BLaER1 treated with 17β-estradiol and CSF1 and Interleukin-3, amounts not matched to agents 10 nM and 100 nM (cell line): ENCODE results near the gene PROM2.

ENCODE experiments used
- H3K27ac ChIP-seq, 11 experiments: shearing (Covaris generic); formaldehyde crosslinking; 2 replicates each; pipeline ENCODE4 v1.8.1; 2022
- H3K27me3 ChIP-seq, 11 experiments: shearing (Covaris generic); formaldehyde crosslinking; 2 replicates each; pipeline ENCODE4 v1.8.1; 2022
- H3K36me3 ChIP-seq, 11 experiments: shearing (Covaris generic); formaldehyde crosslinking; 2 replicates each; pipeline ENCODE4 v1.8.1; 2022
- H3K4me1 ChIP-seq, 10 experiments: shearing (Covaris generic); formaldehyde crosslinking; 2 replicates each; pipeline ENCODE4 v1.8.1; 2022
- H3K4me2 ChIP-seq, 11 experiments: shearing (Covaris generic); formaldehyde crosslinking; 2 replicates each; pipeline ENCODE4 v1.8.1; 2022
- H3K4me3 ChIP-seq, 10 experiments: shearing (Covaris generic); formaldehyde crosslinking; 2 replicates each; pipeline ENCODE4 v1.8.1; 2022
- H3K9ac ChIP-seq, 11 experiments: shearing (Covaris generic); formaldehyde crosslinking; 2 replicates each; pipeline ENCODE4 v1.8.1; 2022
- H3K9me3 ChIP-seq, 11 experiments: shearing (Covaris generic); formaldehyde crosslinking; replicated peaks in 1 of 11; 2 replicates each; pipeline ENCODE4 v1.8.1; 2022
- H4K20me1 ChIP-seq, 11 experiments: shearing (Covaris generic); formaldehyde crosslinking; 2 replicates each; pipeline ENCODE4 v1.8.1; 2022
- Cebpa-rat ChIP-seq, 11 experiments: shearing (Covaris generic); IDR thresholded peaks; 2 replicates each; pipeline ENCODE4 v1.8.1; 2022

The PROM2 gene

DNA sequence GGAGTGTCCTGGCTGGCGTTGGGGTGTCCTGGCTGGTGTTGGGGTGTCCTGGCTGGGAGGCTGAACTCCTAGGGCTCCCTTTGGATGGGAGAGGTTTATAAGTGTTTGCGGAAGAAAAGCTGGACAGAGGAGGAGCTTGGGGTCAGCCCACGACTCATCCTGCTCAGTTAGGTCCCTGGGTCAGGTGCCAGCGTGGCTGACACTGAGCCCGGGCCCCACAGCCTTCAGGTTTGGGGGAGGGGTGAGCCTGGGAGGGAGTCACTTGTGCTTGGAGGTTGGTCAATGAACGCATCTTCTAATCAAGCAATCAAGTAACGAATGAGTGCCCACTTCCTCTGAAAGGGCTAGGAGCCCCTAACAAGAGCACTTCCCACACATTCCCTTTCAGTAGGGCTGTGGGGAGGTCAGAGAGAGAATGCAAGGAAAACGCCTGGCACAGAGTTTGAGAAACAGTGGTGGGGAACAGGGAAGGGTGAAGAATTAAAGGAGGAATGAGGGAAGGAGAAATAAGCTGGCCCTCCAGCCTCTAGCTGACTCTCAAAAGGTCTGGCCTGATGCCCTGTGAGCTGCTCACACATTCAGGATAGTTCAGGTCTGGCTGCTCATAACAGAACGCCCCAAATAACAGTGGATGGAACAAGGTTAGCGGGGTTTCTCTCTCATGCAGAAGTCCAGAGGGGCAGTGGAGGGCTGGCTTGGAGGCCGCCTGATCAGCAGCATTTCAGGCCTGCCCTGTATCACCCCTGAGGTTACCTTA lies 23.6 kb downstream of the PROM2 start:
- Histone ChIP-seq H3K27ac (no peak overlapping the region), H3K9ac (no peak overlapping the region), H3K4me1 (peaks cover 9 to 26% (median 11%) of the 10 kb centered on the region in 10 experiments; a peak in 19 of 20 replicates), H3K36me3 (no peaks in the 10 kb centered on the region), H3K27me3 (no peaks in the 10 kb centered on the region; a peak in 1 of 22 replicates), H3K4me2 (no peak overlapping the region), H4K20me1 (peaks cover 0 to 8% (median 0%) of the 10 kb centered on the region in 11 experiments; a peak in 3 of 22 replicates), H3K9me3 (peaks cover 0 to 4% (median 0%) of the 10 kb centered on the region in 11 experiments; a peak in 2 of 22 replicates), H3K4me3 (no peak overlapping the region)
- no peak for TF ChIP-seq Cebpa-rat (IDR thresholded peaks at IDR 0.05)

DNA sequence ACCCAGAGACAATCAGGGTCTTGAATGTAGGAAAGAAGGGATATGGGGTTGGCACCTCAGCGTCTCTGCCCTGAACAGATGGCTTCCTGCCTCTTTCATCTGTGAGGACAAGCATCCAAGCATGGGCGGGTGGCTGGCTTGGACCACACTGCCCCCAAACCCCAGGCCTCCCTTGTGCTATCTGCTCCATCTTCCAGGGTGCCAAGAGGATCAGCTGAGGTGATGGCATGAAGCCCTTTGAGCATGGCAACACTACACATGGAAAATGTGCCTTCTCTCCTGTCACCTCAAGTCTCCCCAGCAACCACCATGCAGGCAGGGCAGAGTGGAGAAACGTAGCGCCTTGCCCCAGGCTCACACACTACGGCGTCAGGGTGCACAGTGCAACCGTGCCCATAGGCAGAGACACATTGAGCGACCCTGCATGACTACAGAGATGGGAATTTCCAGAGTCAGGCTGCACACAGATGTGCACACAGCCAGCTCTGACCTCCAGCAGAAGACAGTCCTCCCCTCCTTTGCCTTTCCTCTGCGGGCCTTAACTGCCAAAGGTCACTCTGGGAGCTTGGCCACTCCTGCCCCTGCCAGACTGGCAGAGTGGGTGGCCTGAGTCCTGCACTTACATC lies 24.4 kb downstream of the PROM2 start:
- H3K27me3 ChIP-seq = no peaks in the 10 kb centered on the region; a peak in 1 of 22 replicates
- no peak overlapping the region for H3K4me3 ChIP-seq
- peaks cover 0 to 15% (median 0%) of the 10 kb centered on the region in 11 experiments; a peak in 3 of 22 replicates for H4K20me1 ChIP-seq
- no peak overlapping the region for H3K4me2 ChIP-seq
- no peak overlapping the region for H3K9ac ChIP-seq
- no peaks in the 10 kb centered on the region for H3K36me3 ChIP-seq
- H3K27ac ChIP-seq = no peak overlapping the region
- TF ChIP-seq Cebpa-rat (IDR thresholded peaks at IDR 0.05) = no peak
- no peaks in the 10 kb centered on the region for H3K9me3 ChIP-seq
- H3K4me1 ChIP-seq = peaks cover 9 to 27% (median 11%) of the 10 kb centered on the region in 10 experiments; a peak in 19 of 20 replicates

DNA sequence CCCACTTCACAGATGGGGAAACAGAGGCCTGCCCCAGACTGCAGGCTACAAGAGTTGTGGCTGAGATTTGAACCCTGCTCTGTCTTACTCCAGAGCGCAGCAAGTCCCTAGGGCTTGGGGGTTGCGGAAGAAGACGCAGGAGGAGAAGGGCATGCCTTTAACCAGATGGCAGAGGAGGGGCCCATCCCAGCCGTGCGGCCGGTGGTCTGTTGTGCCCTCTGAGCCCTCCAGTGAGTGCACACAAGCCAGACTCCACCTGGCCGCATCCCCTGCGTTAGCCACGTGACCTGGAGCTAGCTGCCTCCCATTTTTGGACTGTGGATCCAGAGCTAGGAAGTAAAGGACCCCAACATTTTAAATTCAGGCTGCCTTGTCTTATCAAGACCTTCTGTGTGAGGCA lies 25.7 kb downstream of the PROM2 start:
- H3K4me1 ChIP-seq = peaks cover 9 to 27% (median 11%) of the 10 kb centered on the region in 10 experiments; a peak in 19 of 20 replicates
- H3K27me3 ChIP-seq = no peaks in the 10 kb centered on the region; a peak in 1 of 22 replicates
- no peaks in the 10 kb centered on the region for H3K9me3 ChIP-seq
- no peak overlapping the region for H3K4me3 ChIP-seq
- H3K4me2 ChIP-seq = no peak overlapping the region
- H3K27ac ChIP-seq = no peak overlapping the region
- TF ChIP-seq Cebpa-rat (IDR thresholded peaks at IDR 0.05) = no peak
- H4K20me1 ChIP-seq = peaks cover 0 to 15% (median 0%) of the 10 kb centered on the region in 11 experiments; a peak in 3 of 22 replicates
- no peak overlapping the region for H3K9ac ChIP-seq
- H3K36me3 ChIP-seq = no peaks in the 10 kb centered on the region

DNA sequence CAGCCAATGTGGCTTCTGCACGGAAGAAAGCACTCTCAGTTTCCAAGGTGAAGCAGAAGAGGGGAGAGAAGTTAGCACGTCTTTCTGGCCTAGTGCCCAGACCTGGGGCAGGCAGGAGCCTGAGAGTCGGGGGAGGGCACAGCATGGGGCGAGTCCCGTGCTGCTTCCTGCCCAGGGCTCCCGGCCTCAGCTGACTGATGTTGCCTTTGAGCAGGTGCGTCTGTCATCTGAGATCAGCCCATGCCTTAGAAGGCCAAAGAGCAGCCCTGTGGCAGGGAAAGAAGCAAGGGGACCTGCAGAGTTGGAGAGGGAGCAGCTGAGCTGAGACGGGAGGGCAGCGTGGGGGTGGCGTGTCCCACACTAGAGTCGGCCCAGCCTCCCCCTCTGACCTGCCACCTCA lies 26.2 kb downstream of the PROM2 start:
- TF ChIP-seq Cebpa-rat (IDR thresholded peaks at IDR 0.05) = no peak
- Histone ChIP-seq H4K20me1 (peaks cover 0 to 15% (median 0%) of the 10 kb centered on the region in 11 experiments; a peak in 3 of 22 replicates), H3K36me3 (no peaks in the 10 kb centered on the region), H3K4me1 (peaks cover 9 to 27% (median 11%) of the 10 kb centered on the region in 10 experiments; a peak in 19 of 20 replicates), H3K4me2 (peak overlapping the region in 3 of 11 experiments; percentile 5 to 80 (median 52); a peak in 3 of 22 replicates), H3K27ac (no peak overlapping the region), H3K4me3 (no peak overlapping the region), H3K27me3 (no peaks in the 10 kb centered on the region; a peak in 1 of 22 replicates), H3K9ac (no peak overlapping the region), H3K9me3 (no peaks in the 10 kb centered on the region)

DNA sequence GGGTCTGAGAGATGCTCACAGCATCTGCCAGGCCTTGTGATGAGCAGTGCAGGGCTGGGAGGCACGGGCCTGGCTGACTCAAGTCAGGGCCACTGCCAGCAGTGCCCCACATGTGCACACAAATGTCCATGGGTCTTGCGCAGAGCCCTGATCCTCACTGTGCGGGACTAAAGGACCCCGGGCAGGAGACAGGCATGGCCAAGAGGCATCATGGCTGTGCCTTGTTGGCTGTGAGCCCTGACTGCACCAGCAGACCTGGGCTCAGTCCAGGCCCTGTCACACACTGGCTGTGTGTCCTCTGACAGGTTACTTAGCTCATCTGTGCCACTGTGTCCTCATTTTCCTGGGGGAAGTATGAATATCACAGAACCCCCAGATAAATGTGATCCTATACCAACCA lies 26.9 kb downstream of the PROM2 start:
- H3K27ac ChIP-seq = peak overlapping the region in 2 of 11 experiments; percentile 2 to 25; a peak in 2 of 22 replicates
- no peaks in the 10 kb centered on the region for H3K36me3 ChIP-seq
- no peaks in the 10 kb centered on the region for H3K9me3 ChIP-seq
- peaks cover 0 to 15% (median 0%) of the 10 kb centered on the region in 11 experiments; a peak in 3 of 22 replicates for H4K20me1 ChIP-seq
- H3K27me3 ChIP-seq = no peaks in the 10 kb centered on the region; a peak in 1 of 22 replicates
- no peak overlapping the region for H3K9ac ChIP-seq
- TF ChIP-seq Cebpa-rat (IDR thresholded peaks at IDR 0.05) = no peak
- no peak overlapping the region for H3K4me3 ChIP-seq
- H3K4me1 ChIP-seq = peaks cover 9 to 27% (median 11%) of the 10 kb centered on the region in 10 experiments; a peak in 19 of 20 replicates
- H3K4me2 ChIP-seq = peak overlapping the region in 5 of 11 experiments; percentile 43 to 80 (median 52); a peak in 8 of 22 replicates

DNA sequence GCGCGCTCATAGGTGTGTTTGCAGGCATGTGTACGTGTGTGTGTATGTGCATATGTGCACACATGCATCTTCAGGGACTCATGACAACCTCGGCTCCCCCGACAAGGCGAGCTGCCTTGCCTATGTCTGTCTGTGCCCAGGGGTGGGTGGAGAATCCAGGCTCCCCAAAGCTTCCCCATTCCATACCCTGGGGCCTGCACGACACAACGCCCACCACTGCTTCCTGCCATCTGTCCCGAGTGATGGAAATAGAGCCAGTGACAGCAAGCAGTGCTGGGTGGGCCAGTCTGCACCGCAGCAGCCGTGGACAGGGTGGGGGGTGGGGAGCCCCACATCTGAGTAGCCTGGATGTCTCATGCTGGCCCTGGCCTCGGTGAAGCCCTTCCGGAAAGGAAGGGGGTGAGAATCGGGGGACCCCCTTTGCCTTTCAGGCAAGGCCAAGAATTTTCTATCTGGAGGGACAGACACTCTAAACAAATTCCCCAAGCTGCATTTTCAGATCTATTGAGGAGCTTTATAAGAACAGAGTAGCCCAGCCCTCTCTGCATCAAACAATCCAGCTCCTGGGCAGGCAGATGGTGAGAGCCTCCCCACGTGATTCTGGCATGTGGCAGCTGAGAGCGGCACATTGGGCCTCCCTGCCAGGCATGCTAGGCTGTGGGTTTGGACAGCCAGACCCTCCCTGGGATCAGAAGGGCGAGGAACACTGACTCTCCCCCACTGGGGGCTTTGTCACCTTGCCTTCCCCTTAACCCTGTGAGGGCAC lies 27.8 kb downstream of the PROM2 start:
- Histone ChIP-seq H3K4me3 (no peak overlapping the region), H3K27ac (peak overlapping the region in 2 of 11 experiments; percentile 25 to 31; a peak in 3 of 22 replicates), H4K20me1 (peaks cover 0 to 15% (median 0%) of the 10 kb centered on the region in 11 experiments; a peak in 3 of 22 replicates), H3K4me1 (peaks cover 9 to 27% (median 11%) of the 10 kb centered on the region in 10 experiments; a peak in 19 of 20 replicates), H3K36me3 (no peaks in the 10 kb centered on the region), H3K27me3 (no peaks in the 10 kb centered on the region), H3K9ac (0 out of 22 replicates have a peak overlapping the region, but pooled peaks of 1 of the 11 experiments have one; percentile 25), H3K9me3 (no peaks in the 10 kb centered on the region), H3K4me2 (peak overlapping the region in 10 of 11 experiments; percentile 26 to 80 (median 46); a peak in 17 of 22 replicates)
- TF ChIP-seq Cebpa-rat (IDR thresholded peaks at IDR 0.05) = no peak

DNA sequence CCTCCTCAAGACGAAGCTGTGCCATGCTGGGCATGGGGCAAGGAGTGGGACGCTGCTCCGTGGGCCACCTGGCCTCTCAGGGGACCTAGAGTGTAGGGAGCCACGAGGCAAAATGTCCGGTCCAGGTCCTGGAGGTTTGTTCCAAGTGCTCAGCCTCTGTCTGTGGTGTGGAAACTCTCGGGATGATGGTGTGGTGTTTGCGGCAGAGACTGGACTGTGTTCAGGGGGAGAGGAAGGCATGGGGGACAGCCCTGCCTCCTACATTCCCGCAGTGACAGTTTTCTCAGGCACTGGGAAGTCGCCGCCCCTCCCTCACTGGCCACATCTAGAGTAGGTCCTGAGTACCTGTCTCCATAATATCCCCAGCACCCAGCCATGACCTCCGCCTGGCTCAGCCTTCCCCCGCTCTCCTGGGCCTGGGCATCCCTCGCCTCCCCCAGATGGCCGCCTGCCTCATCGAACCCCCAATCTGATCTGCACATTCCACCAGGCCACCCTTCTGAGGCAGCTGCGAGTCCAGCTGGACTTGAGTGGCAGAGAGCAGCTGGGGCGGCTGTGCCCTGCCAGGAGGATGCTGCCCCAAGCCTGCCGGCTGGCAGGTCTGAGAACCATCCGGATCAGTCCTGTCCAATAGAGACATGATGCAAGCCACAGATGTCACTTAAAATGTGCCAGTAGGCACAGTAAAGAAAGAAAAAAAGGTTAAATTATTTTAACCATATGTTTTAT lies 29.1 kb downstream of the PROM2 start:
- H3K9ac ChIP-seq = no peak overlapping the region
- H3K36me3 ChIP-seq = no peaks in the 10 kb centered on the region
- H3K27me3 ChIP-seq = peaks cover 0 to 2% (median 0%) of the 10 kb centered on the region in 11 experiments; a peak in 2 of 22 replicates
- H3K4me3 ChIP-seq = no peak overlapping the region
- no peak overlapping the region for H3K27ac ChIP-seq
- TF ChIP-seq Cebpa-rat (IDR thresholded peaks at IDR 0.05) = no peak
- H3K4me2 ChIP-seq = no peak overlapping the region; a peak in 2 of 22 replicates
- peaks cover 0 to 18% (median 0%) of the 10 kb centered on the region in 11 experiments; a peak in 5 of 22 replicates for H4K20me1 ChIP-seq
- no peaks in the 10 kb centered on the region for H3K9me3 ChIP-seq
- H3K4me1 ChIP-seq = peaks cover 9 to 27% (median 11%) of the 10 kb centered on the region in 10 experiments; a peak in 19 of 20 replicates
